Colon (tissue), 2 donors: Measurements from ENCODE around the gene COL18A1.
"Not testable (repeated sequence)": the region's sequence is repeated elsewhere in the genome, so short reads cannot be mapped to it uniquely, and the experiment has no call there.

Experiments
- FAIRE-seq: peaks from 2 replicates; lab custom pipeline; 2012; peaks lifted over from hg19 to GRCh38; lab: Jason Lieb, UNC
- donor health status: control.
- donor health status: control.

Gene COL18A1

DNA sequence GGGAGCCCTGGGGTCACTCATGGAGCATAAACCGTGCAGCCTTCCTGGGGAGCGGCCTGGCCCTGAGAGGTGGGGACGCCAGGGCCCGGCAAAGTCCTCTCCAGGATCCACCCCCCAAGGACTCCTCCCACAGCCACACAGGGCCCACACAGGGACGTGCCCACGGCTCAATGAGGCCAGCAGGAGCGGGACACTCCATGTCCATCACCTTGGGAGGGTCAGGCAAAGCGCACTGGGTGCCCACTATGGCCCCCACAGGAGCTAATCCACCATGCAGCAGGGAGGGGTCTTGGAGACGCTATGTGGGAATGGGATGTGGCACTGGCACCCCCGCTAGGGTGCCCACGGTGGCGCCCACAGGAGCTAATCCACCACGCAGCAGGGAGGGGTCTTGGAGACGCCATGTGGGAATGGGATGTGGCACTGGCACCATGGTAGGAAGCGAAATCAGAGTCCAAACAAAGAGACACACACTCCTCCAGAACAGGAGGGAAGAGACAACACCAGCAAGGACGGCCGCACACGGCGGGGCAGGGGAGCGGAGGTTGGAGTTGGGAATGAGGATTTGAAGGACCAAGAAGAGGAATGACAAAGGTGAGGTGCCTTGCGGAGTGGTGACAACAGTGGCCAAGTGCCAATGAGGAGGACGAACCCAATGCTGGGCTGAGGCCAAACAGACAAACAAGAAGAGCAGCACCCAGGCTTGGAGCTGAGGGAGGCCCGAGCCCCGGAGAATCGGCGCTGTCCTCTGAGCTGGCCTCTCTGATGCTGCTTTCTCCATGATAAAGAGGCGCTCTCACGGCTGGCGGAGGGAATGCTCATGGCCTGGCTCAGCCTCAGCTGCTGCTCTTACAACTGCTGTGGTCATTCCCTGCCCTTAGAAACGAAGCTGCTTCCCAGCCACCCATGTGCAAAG, 155.4 kb downstream of the COL18A1 start:
- no peak for FAIRE-seq

- FAIRE-seq: not testable (repeated sequence)
Measured at GRCh38 chr21:45561241-45561640, 156.3 kb downstream of the COL18A1 start.

DNA sequence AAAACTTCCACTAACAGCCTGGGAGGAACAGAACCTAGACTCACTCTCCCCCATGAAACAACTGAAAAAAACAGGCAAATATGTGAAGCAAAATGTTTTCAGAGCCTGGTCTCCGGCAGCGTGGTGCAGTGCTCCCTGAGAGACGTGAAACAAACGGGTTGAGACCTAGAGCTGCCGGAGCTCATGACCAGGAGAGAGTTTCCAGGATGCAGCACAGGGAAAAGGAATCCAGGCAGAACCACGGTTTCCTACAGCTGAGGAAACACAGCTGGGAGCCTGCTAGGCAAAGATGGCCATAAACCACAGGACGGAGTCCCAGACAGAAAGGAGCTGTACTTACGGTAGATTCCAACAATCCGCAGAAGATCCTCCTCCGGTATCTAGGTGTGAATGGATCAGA, 157.4 kb downstream of the COL18A1 start:
- FAIRE-seq: no peak

GRCh38 chr21:45562965-45563364, 158.0 kb downstream of the COL18A1 start:
- no peak for FAIRE-seq
